ENCODE data around the gene OR8H1. TPM values are rescaled to one million over a fixed set of nuclear protein-coding genes. Genes with fewer than 3 reads are reported as not detected.

OR8H1 gene
- not detected for total RNA-seq
- long read RNA-seq, donor 1: 0 reads
- long read RNA-seq, donor 2: 0 reads

GRCh38 chr11:56292154-56292553 is at the start of gene OR8H1:
Gene OR8H1 (minus strand): TSS chr11:56292254. CDS start chr11:56291062, 1,192 bp downstream.
- intact Hi-C loops (cut with DNase I): no loop called here
- DNase-seq (ENCODE audit: low spot score): no peak

DNA sequence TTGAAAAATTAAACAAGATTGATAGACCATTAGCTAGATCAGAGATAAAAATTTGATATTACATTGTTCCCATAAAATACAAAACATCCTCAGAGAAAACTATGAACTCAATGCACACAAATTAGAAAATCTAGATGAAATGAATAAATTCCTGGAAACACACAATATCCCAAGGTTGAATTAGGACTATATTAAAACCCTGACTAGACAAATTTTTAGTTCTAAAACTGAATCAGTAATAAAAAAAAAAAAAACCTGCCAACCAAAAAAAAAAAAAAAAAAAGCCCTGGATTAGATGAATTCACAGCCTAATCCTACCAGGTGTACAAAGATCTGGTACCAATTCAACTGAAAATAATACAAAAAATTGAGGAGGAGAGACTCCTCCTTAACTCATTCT is 48.2 kb upstream of the OR8H1 start:
- no peak for DNase-seq (ENCODE audit: low spot score)

DNA sequence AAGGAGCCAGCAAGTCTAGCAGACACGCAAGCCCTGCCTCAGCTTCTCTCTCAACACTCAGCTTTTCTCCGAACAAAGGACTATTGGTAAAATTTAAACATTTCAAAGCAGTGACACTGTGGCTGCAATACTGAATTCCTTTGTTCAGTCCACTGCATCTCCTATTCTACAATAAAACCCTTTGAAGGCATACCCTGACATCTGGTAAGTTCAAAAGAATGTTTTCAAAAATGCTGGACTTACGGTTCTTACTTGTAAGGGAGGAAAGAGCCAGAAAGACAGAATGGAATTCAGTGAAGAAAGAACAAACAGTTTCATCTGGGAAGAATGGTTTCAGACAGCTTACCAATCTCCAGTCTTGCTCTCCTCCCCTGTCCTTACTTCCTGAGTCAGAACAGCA is 41.1 kb upstream of the OR8H1 start:
- intact Hi-C loops (cut with DNase I): no loop called here
- DNase-seq (ENCODE audit: low spot score): no peak

More for the DNA sequence above, 48.2 kb upstream of the OR8H1 start:
- intact Hi-C loops (cut with DNase I): no loop called here

GRCh38 chr11:56331861-56332491 is 39.9 kb upstream of the OR8H1 start:
- DNase-seq (ENCODE audit: low spot score): peak; percentile 78
- intact Hi-C loops (cut with DNase I): no loop called here

GRCh38 chr11:56314844-56315243 is 22.8 kb upstream of the OR8H1 start, which contains the start of gene OR8K3:
Gene OR8K3 (plus strand): TSS chr11:56315144. CDS start chr11:56318307, 3,163 bp downstream.
- DNase-seq (ENCODE audit: low spot score): no peak
- intact Hi-C loops (cut with DNase I): no loop called here

- intact Hi-C loops (cut with DNase I): no loop called here
- no peak for DNase-seq (ENCODE audit: low spot score)
Measured at GRCh38 chr11:56307836-56308235, 15.8 kb upstream of the OR8H1 start.

DNA sequence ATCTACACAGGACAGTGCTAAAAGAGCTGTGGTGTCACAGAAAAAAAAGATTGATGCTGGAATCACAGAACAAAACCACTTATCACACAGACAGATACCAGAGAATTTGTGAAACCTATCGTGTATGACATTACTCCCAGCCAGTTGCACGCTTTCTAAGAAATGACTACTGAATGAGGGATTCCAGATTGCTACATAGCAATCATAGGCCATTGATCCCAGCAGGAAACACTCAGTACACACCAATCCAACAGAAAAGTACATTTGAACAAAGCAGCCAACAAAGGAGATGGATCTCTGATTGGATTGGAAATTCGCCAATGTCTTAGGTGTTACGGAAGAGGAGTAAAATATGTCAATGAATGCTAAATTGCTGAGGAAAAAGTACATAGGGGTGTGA is 4.8 kb upstream of the OR8H1 start:
- DNase-seq (ENCODE audit: low spot score): no peak

GRCh38 chr11:56273854-56274253 is 18.2 kb downstream of the OR8H1 start, which contains the start of gene OR5T1:
Gene OR5T1 (plus strand): TSS chr11:56274154. CDS start chr11:56275639, 1,485 bp downstream.
- DNase-seq (ENCODE audit: low spot score): no peak
- intact Hi-C loops (cut with DNase I): no loop called here

More for the DNA sequence above, 4.8 kb upstream of the OR8H1 start:
- intact Hi-C loops (cut with DNase I): no loop called here

DNA sequence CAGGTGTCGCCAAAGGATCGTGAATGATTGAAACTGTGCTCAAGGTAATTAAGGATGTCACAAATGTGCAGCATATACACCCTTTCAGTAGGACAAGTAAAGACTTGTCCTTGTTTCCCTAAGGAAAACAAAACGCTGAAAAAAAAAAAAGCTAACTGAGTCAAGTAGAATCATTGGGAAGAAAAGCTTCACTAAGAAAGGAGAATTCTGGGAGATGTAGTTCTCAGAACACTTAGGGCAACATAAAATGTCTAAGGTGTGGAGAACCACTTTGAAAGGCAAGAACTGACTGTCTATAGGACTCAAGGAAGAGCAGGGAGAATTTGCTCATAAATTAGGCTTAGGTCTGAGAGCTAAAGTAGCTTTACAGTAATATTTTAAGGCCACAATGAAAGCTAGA is 21.0 kb downstream of the OR8H1 start:
- DNase-seq (ENCODE audit: low spot score): no peak
- intact Hi-C loops (cut with DNase I): loop anchor here in 1 of 2 donors (2.0 kb wide), 1 partner anchor 20 kb away; no protein-coding TSS in a partner anchor

- intact Hi-C loops (cut with DNase I): no loop called here
- no peak for DNase-seq (ENCODE audit: low spot score)
Measured at GRCh38 chr11:56251954-56252353, 40.1 kb downstream of the OR8H1 start, which contains the start of gene OR5T3. Gene OR5T3 (plus strand): TSS chr11:56252254. CDS start chr11:56252254, 0 bp downstream.

Other genes with a start within 250 kb of the OR8H1 start
- not detected for gene OR8I2, start 198.9 kb downstream of the OR8H1 start, total RNA-seq
- gene OR8H2, start 188.6 kb downstream of the OR8H1 start, total RNA-seq: not detected
- gene OR8H3, start 169.9 kb downstream of the OR8H1 start, total RNA-seq: not detected
- gene OR8J3, start 152.1 kb downstream of the OR8H1 start, total RNA-seq: not detected
- not detected for gene OR8K5, start 131.9 kb downstream of the OR8H1 start, total RNA-seq
- not detected for gene OR5J2, start 115.6 kb downstream of the OR8H1 start, total RNA-seq
- gene OR5T2, start 58.0 kb downstream of the OR8H1 start, total RNA-seq: not detected
- gene OR5T3, start 40.0 kb downstream of the OR8H1 start, total RNA-seq: not detected
- not detected for gene OR5T1, start 18.1 kb downstream of the OR8H1 start, total RNA-seq
- not detected for gene OR8K3, start 22.9 kb upstream of the OR8H1 start, total RNA-seq
- gene OR8K1, start 53.8 kb upstream of the OR8H1 start, total RNA-seq: not detected
- not detected for gene OR8J1, start 62.0 kb upstream of the OR8H1 start, total RNA-seq
- gene OR8U1, start 83.4 kb upstream of the OR8H1 start, total RNA-seq: not detected
- not detected for gene OR5AL1, start 120.4 kb upstream of the OR8H1 start, total RNA-seq
- not detected for gene OR5M3, start 181.1 kb upstream of the OR8H1 start, total RNA-seq
- not detected for gene OR5M8, start 199.1 kb upstream of the OR8H1 start, total RNA-seq

Measured in posterior vena cava (tissue), 2 donors.